Inflammatory macrophage treated with lipopolysaccharide for 1 hour (primary cell): ENCODE results near the gene ZFYVE27.

Experiments
- DNase-seq, 2 donors: peaks; one replicate each; pipeline ENCODE4 v3.0.0-alpha.2; 2020 to 2022

The ZFYVE27 gene

GRCh38 chr10:97795886-97796285, 59.0 kb downstream of the ZFYVE27 start:
- no peak for DNase-seq

GRCh38 chr10:97796651-97797050, 59.7 kb downstream of the ZFYVE27 start:
- DNase-seq = peak; percentile 16 to 18

GRCh38 chr10:97798958-97799610, 62.2 kb downstream of the ZFYVE27 start:
- DNase-seq = no peak

- no peak for DNase-seq
Observed at GRCh38 chr10:97800474-97800873, 63.5 kb downstream of the ZFYVE27 start.

- no peak for DNase-seq
Observed at GRCh38 chr10:97801422-97801821, 64.5 kb downstream of the ZFYVE27 start.

- no peak for DNase-seq
Observed at GRCh38 chr10:97805096-97805884, 68.4 kb downstream of the ZFYVE27 start.

- DNase-seq = no peak
Observed at GRCh38 chr10:97805949-97806348, 69.0 kb downstream of the ZFYVE27 start.

GRCh38 chr10:97810446-97810845, 73.5 kb downstream of the ZFYVE27 start:
- peak in 1 of 2 donors; percentile 34 for DNase-seq
